Panc1 (cell line): Measurements from ENCODE around the gene CBARP. TPM values are rescaled to one million over a fixed set of nuclear protein-coding genes. Genes with fewer than 3 reads are reported as not detected.

Experiments
- ATAC-seq: fragments of 200-7000 bp; cut with Tn5 transposase; 2 replicates; pipeline ENCODE4 v1.9.1; 2020; ENCODE audit warnings: mild to moderate bottlenecking, moderate library complexity
- BruUV-seq: library from RNA; stranded (reverse); fragments of 400-500 nt; replicated peaks from 2 replicates; lab custom pipeline; 2021; lab: Mats Ljungman, UMichigan
- CTCF ChIA-PET: fragments of 300-600 bp; sonication (Branson Sonifier 250); formaldehyde crosslinking; loops from one replicate; lab custom pipeline; 2022; ENCODE audit warnings: antibody characterized with exemption; lab: Charles Lee
- POLR2A ChIA-PET: fragments of 300-600 bp; sonication (Branson Sonifier 250); formaldehyde crosslinking; loops from one replicate; lab custom pipeline; 2022; ENCODE audit warnings: antibody characterized with exemption; lab: Charles Lee
- DNase-seq: peaks from one replicate; pipeline ENCODE4 v3.0.0-alpha.2; 2010; ENCODE audit warnings: low read depth, low spot score
- H3K27ac ChIP-seq: 2 replicates; pipeline ENCODE4 v1.5.1; 2011; ENCODE audit warnings: mild to moderate bottlenecking, low read length, inconsistent platforms
- H3K27me3 ChIP-seq: fragments of 200-500 bp; sonication (Bioruptor generic); 2 replicates; pipeline ENCODE4 v1.6.0; 2014; ENCODE audit warnings: low read length, inconsistent platforms; ENCODE audit not compliant: control insufficient read depth, insufficient read depth
- H3K36me3 ChIP-seq: fragments of 200-500 bp; sonication (Bioruptor generic); 2 replicates; pipeline ENCODE4 v1.5.1; 2014; ENCODE audit warnings: inconsistent platforms, mild to moderate bottlenecking, low read length, moderate library complexity; ENCODE audit not compliant: control insufficient read depth, insufficient read depth
- H3K4me1 ChIP-seq: 2 replicates; pipeline ENCODE4 v1.5.1; 2011; ENCODE audit warnings: inconsistent platforms, mild to moderate bottlenecking, low read length, moderate library complexity; ENCODE audit not compliant: control insufficient read depth, insufficient read depth
- H3K4me3 ChIP-seq, 2 experiments: 2 replicates each; pipeline ENCODE4 v1.5.1; 2011 to 2012; ENCODE audit warnings: low read depth in 2 of 2, low read length in 2 of 2, mild to moderate bottlenecking in 2 of 2, inconsistent platforms in 1 of 2, moderate library complexity in 1 of 2
- H3K9me3 ChIP-seq: fragments of 200-500 bp; sonication (Bioruptor generic); 2 replicates; pipeline ENCODE4 v1.5.1; 2014; ENCODE audit warnings: low read depth, mild to moderate bottlenecking, inconsistent platforms, low read length, moderate library complexity; ENCODE audit not compliant: control insufficient read depth, insufficient read depth
- CTCF ChIP-seq: fragments of 450-650 bp; IDR thresholded peaks from 2 replicates; pipeline ENCODE4 v1.5.1; 2017; ENCODE audit warnings: mild to moderate bottlenecking
- POLR2AphosphoS5 ChIP-seq: IDR thresholded peaks from 2 replicates; pipeline ENCODE4 v1.6.1; 2012; ENCODE audit warnings: mild to moderate bottlenecking, low read depth, low read length, moderate library complexity
- SIN3A ChIP-seq: IDR thresholded peaks from 2 replicates; pipeline ENCODE4 v1.6.1; 2012; ENCODE audit warnings: low read depth, mild to moderate bottlenecking, low read length, moderate library complexity, borderline replicate concordance; ENCODE audit not compliant: insufficient read depth
- TCF7L2 ChIP-seq: IDR thresholded peaks from 2 replicates; pipeline ENCODE4 v1.6.1; 2011; ENCODE audit warnings: mild to moderate bottlenecking, low read depth, low read length, inconsistent platforms
- in situ Hi-C: cut with HindIII; loops from 2 replicates; pipeline ENCODE4 v1.10.0; 2016; ENCODE audit warnings: low sequenced_read_pairs, low pct_unique_long_range_greater_than_20kb
- intact Hi-C: fragments of 100-400 bp; cut with micrococcal nuclease; formaldehyde crosslinking; loops from one replicate; pipeline ENCODE4 v1.10.0; 2022; ENCODE audit not compliant: unreplicated experiment
- total RNA-seq: library from RNA; stranded (reverse); gene quantifications from one replicate; pipeline ENCODE4 v1.2.1, GENCODE V29; 2021; ENCODE audit not compliant: unreplicated experiment
- TF ChIP-seq, protein P1 (sequence below), 2 experiments: IDR thresholded peaks; 2 replicates each; pipeline ENCODE4 v1.6.1; 2011 to 2012; ENCODE audit warnings: low read depth in 2 of 2, control low read depth in 1 of 2, low read length in 1 of 2, mild to moderate bottlenecking in 1 of 2, moderate library complexity in 1 of 2; ENCODE audit not compliant: insufficient read depth in 1 of 2

The CBARP gene
- total RNA-seq, 1 experiment from 2014 or later = 14.5 TPM

GRCh38 chr19:1249990-1250436 is 12.2 kb upstream of the CBARP start:
- H3K27ac ChIP-seq = peak overlapping the region; percentile 63; the same call in 1 of the 2 replicates
- peaks cover 27% of the 10 kb centered on the region for H3K4me1 ChIP-seq
- H3K36me3 ChIP-seq = peaks cover 5% of the 10 kb centered on the region
- peak overlapping the region; percentile 59 to 68 for H3K4me3 ChIP-seq
- DNase-seq = no peak
- ChIA-PET POLR2A (no interaction called here), CTCF (no interaction called here)
- in situ Hi-C loops (no loop called here), intact Hi-C loops (no loop called here)
- no peaks in the 10 kb centered on the region for H3K9me3 ChIP-seq
- H3K27me3 ChIP-seq = no peaks in the 10 kb centered on the region
- BruUV-seq = TSS peak; percentile 68
- no peak for TF ChIP-seq SIN3A
- no peak for TF ChIP-seq POLR2AphosphoS5
- TF ChIP-seq TCF7L2 = 0 out of 2 replicates have a peak, but pooled peaks have one; percentile 59
- TF ChIP-seq, protein P1, sequence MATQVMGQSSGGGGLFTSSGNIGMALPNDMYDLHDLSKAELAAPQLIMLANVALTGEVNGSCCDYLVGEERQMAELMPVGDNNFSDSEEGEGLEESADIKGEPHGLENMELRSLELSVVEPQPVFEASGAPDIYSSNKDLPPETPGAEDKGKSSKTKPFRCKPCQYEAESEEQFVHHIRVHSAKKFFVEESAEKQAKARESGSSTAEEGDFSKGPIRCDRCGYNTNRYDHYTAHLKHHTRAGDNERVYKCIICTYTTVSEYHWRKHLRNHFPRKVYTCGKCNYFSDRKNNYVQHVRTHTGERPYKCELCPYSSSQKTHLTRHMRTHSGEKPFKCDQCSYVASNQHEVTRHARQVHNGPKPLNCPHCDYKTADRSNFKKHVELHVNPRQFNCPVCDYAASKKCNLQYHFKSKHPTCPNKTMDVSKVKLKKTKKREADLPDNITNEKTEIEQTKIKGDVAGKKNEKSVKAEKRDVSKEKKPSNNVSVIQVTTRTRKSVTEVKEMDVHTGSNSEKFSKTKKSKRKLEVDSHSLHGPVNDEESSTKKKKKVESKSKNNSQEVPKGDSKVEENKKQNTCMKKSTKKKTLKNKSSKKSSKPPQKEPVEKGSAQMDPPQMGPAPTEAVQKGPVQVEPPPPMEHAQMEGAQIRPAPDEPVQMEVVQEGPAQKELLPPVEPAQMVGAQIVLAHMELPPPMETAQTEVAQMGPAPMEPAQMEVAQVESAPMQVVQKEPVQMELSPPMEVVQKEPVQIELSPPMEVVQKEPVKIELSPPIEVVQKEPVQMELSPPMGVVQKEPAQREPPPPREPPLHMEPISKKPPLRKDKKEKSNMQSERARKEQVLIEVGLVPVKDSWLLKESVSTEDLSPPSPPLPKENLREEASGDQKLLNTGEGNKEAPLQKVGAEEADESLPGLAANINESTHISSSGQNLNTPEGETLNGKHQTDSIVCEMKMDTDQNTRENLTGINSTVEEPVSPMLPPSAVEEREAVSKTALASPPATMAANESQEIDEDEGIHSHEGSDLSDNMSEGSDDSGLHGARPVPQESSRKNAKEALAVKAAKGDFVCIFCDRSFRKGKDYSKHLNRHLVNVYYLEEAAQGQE (IDR thresholded peaks at IDR 0.05; ENCODE audit: insufficient read depth in 1 of 2, low read depth in 2 of 2, low read length in 1 of 2) = no peak
- no peak for TF ChIP-seq CTCF
- ATAC-seq = no peak

GRCh38 chr19:1249298-1249989 is 11.6 kb upstream of the CBARP start:
- CTCF ChIA-PET = no interaction called here
- DNase-seq (no peak), ATAC-seq (peak; percentile 49)
- no peak; the same call in 1 of the 2 replicates for TF ChIP-seq SIN3A
- peak; percentile 88 for TF ChIP-seq POLR2AphosphoS5
- POLR2A ChIA-PET = no interaction called here
- no peaks in the 10 kb centered on the region for H3K9me3 ChIP-seq
- H3K27me3 ChIP-seq = no peaks in the 10 kb centered on the region
- intact Hi-C loops = no loop called here
- peak overlapping the region; percentile 51 to 59 for H3K4me3 ChIP-seq
- in situ Hi-C loops = no loop called here
- peaks cover 5% of the 10 kb centered on the region for H3K36me3 ChIP-seq
- BruUV-seq = no TSS peak
- peak overlapping the region; percentile 63; the same call in 1 of the 2 replicates for H3K27ac ChIP-seq
- peaks cover 27% of the 10 kb centered on the region for H3K4me1 ChIP-seq
